GM19238 (cell line): ENCODE measurements around the gene MARVELD2.

ENCODE experiments used
- DNase-seq: peaks from one replicate; pipeline ENCODE4 v3.0.0; 2011; ENCODE audit warnings: low spot score; ENCODE audit not compliant: insufficient read length

MARVELD2 gene

DNA sequence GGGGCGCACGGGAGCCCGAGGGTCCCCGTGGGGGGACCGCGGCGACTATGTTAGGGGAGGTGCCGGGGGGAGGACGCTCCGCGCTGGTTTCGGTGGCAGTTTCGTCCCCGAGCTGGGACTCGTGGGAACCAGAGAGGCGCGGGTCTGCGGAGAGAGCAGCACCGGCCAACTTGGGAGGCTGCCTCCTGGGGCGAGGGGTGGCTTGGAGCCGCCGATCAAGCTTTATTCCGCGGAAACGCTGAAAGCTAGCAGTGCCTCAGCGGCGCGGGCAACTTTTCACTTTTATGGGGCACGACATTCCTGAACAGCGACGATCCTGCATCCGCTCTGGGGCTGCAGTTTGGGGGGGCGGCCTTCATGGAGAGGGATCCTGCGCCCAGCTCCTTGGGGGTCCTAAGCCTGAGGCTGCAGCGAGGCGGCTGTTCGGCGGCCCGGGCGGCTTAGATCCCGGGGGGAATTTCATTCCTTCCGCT, 78.0 kb downstream of the MARVELD2 start:
- peak; percentile 55 for DNase-seq

- peak; percentile 42 for DNase-seq
Observed at GRCh38 chr5:69493396-69494133, 78.6 kb downstream of the MARVELD2 start.
